C4-2B (cell line): ENCODE results near the gene CD200.

ENCODE experiments used
- ZFX ChIP-seq: fragments of 450-650 bp; IDR thresholded peaks from 2 replicates; pipeline ENCODE4 v1.6.1; 2017
- TF ChIP-seq, protein P1 (sequence below): fragments of 450-650 bp; conservative IDR thresholded peaks from 2 replicates; pipeline ENCODE4 v1.5.1; 2017; ENCODE audit warnings: mild to moderate bottlenecking

GRCh38 chr3:112349557-112349956, 16.6 kb downstream of the CD200 start:
- TF ChIP-seq, protein P1, sequence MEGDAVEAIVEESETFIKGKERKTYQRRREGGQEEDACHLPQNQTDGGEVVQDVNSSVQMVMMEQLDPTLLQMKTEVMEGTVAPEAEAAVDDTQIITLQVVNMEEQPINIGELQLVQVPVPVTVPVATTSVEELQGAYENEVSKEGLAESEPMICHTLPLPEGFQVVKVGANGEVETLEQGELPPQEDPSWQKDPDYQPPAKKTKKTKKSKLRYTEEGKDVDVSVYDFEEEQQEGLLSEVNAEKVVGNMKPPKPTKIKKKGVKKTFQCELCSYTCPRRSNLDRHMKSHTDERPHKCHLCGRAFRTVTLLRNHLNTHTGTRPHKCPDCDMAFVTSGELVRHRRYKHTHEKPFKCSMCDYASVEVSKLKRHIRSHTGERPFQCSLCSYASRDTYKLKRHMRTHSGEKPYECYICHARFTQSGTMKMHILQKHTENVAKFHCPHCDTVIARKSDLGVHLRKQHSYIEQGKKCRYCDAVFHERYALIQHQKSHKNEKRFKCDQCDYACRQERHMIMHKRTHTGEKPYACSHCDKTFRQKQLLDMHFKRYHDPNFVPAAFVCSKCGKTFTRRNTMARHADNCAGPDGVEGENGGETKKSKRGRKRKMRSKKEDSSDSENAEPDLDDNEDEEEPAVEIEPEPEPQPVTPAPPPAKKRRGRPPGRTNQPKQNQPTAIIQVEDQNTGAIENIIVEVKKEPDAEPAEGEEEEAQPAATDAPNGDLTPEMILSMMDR = no peak
- TF ChIP-seq ZFX = no peak
